OCI-LY1 (cell line): ENCODE data around the gene PI4KA.

ENCODE experiments used
- H2AFZ ChIP-seq: fragments of 200-600 bp; sonication (generic), shearing (Covaris generic); 2 replicates; pipeline ENCODE4 v1.6.0; 2014; ENCODE audit warnings: antibody characterized with exemption, mild to moderate bottlenecking, low read length
- H3F3A ChIP-seq: fragments of 200-600 bp; sonication (generic), shearing (Covaris generic); 2 replicates; pipeline ENCODE4 v1.6.0; 2014; ENCODE audit warnings: mild to moderate bottlenecking, antibody characterized with exemption, low read length, moderate library complexity; ENCODE audit not compliant: insufficient read depth
- H3K27ac ChIP-seq: fragments of 200-600 bp; sonication (generic); 2 replicates; pipeline ENCODE4 v1.5.1; 2014; ENCODE audit warnings: low read length, mixed run types, mild to moderate bottlenecking, low read depth; ENCODE audit not compliant: poor library complexity, severe bottlenecking
- H3K27me3 ChIP-seq: fragments of 200-600 bp; sonication (generic); 2 replicates; pipeline ENCODE4 v1.6.0; 2014; ENCODE audit warnings: antibody characterized with exemption, mild to moderate bottlenecking, low read length, moderate library complexity; ENCODE audit not compliant: insufficient read depth
- H3K36me3 ChIP-seq: fragments of 200-600 bp; sonication (generic); 2 replicates; pipeline ENCODE4 v1.6.1; 2014; ENCODE audit warnings: mild to moderate bottlenecking, antibody characterized with exemption, low read length, moderate library complexity, mixed read lengths; ENCODE audit not compliant: insufficient read depth
- H3K4me1 ChIP-seq: fragments of 200-600 bp; sonication (generic); 2 replicates; pipeline ENCODE4 v1.5.1; 2014; ENCODE audit warnings: mild to moderate bottlenecking, low read length, moderate library complexity; ENCODE audit not compliant: insufficient read depth, severe bottlenecking
- H3K4me2 ChIP-seq: fragments of 200-600 bp; sonication (generic), shearing (Covaris generic); 2 replicates; pipeline ENCODE4 v1.6.1; 2014; ENCODE audit warnings: low read length
- H3K4me3 ChIP-seq: fragments of 200-600 bp; sonication (generic); 2 replicates; pipeline ENCODE4 v1.5.1; 2014; ENCODE audit warnings: low read length, low read depth, mild to moderate bottlenecking, mixed read lengths; ENCODE audit not compliant: poor library complexity, severe bottlenecking
- H3K79me2 ChIP-seq: fragments of 200-600 bp; shearing (Covaris generic); 2 replicates; pipeline ENCODE4 v1.6.1; 2016; ENCODE audit warnings: mixed run types, low read length, mixed read lengths; ENCODE audit not compliant: insufficient read depth
- H3K9ac ChIP-seq: fragments of 200-600 bp; sonication (generic), shearing (Covaris generic); 2 replicates; pipeline ENCODE4 v1.6.1; 2014; ENCODE audit warnings: mild to moderate bottlenecking, low read length, mixed read lengths
- H3K9me2 ChIP-seq: fragments of 200-600 bp; sonication (generic), shearing (Covaris generic); 2 replicates; pipeline ENCODE4 v1.6.1; 2014; ENCODE audit warnings: low read depth, mild to moderate bottlenecking, low read length, mixed read lengths
- H3K9me3 ChIP-seq: fragments of 200-600 bp; shearing (Covaris generic); 2 replicates; pipeline ENCODE4 v1.6.1; 2014; ENCODE audit warnings: low read length, mixed read lengths
- H4K20me1 ChIP-seq: fragments of 200-600 bp; sonication (generic), shearing (Covaris generic); 2 replicates; pipeline ENCODE4 v1.6.0; 2016; ENCODE audit warnings: mild to moderate bottlenecking, low read length; ENCODE audit not compliant: insufficient read depth
- CTCF ChIP-seq: fragments of 200-600 bp; sonication (generic), shearing (Covaris generic); IDR thresholded peaks from 2 replicates; pipeline ENCODE4 v1.5.1; 2017; ENCODE audit warnings: mild to moderate bottlenecking, antibody characterized with exemption, low read length, moderate library complexity, mixed read lengths
- EZH2 ChIP-seq: fragments of 200-600 bp; sonication (generic), shearing (Covaris generic); IDR thresholded peaks from 2 replicates; pipeline ENCODE4 v1.8.0; 2017; ENCODE audit warnings: borderline replicate concordance, mixed run types, mild to moderate bottlenecking, antibody characterized with exemption, low read length, moderate library complexity, mixed read lengths

PI4KA gene

GRCh38 chr22:20793748-20794649, 64.6 kb downstream of the PI4KA start:
- no peak overlapping the region for H2AFZ ChIP-seq
- no peaks in the 10 kb centered on the region for H3K9me3 ChIP-seq
- no peak overlapping the region for H3K9ac ChIP-seq
- H3K4me2 ChIP-seq: no peak overlapping the region
- no peak overlapping the region for H3K27ac ChIP-seq
- H4K20me1 ChIP-seq: no peaks in the 10 kb centered on the region
- H3F3A ChIP-seq: no peaks in the 10 kb centered on the region
- H3K4me1 ChIP-seq: no peaks in the 10 kb centered on the region
- peaks cover 78% of the 10 kb centered on the region for H3K36me3 ChIP-seq
- no peaks in the 10 kb centered on the region for H3K27me3 ChIP-seq
- H3K4me3 ChIP-seq: no peak overlapping the region
- TF ChIP-seq EZH2 (no peak), CTCF (no peak)
- no peaks in the 10 kb centered on the region for H3K9me2 ChIP-seq
- H3K79me2 ChIP-seq: no peaks in the 10 kb centered on the region

GRCh38 chr22:20792966-20793728, 65.5 kb downstream of the PI4KA start:
- H3F3A ChIP-seq: no peaks in the 10 kb centered on the region
- no peaks in the 10 kb centered on the region for H4K20me1 ChIP-seq
- H2AFZ ChIP-seq: no peak overlapping the region
- no peaks in the 10 kb centered on the region for H3K4me1 ChIP-seq
- no peak overlapping the region for H3K4me2 ChIP-seq
- H3K9ac ChIP-seq: no peak overlapping the region
- no peaks in the 10 kb centered on the region for H3K27me3 ChIP-seq
- H3K9me2 ChIP-seq: no peaks in the 10 kb centered on the region
- H3K27ac ChIP-seq: no peak overlapping the region
- no peaks in the 10 kb centered on the region for H3K9me3 ChIP-seq
- no peaks in the 10 kb centered on the region for H3K79me2 ChIP-seq
- peaks cover 69% of the 10 kb centered on the region for H3K36me3 ChIP-seq
- H3K4me3 ChIP-seq: no peak overlapping the region
- TF ChIP-seq CTCF: no peak
- TF ChIP-seq EZH2: no peak

- H3K9me3 ChIP-seq: no peaks in the 10 kb centered on the region
- H3K4me3 ChIP-seq: no peak overlapping the region
- no peak overlapping the region for H3K4me2 ChIP-seq
- H3K36me3 ChIP-seq: peaks cover 69% of the 10 kb centered on the region
- no peaks in the 10 kb centered on the region for H3K79me2 ChIP-seq
- H3F3A ChIP-seq: no peaks in the 10 kb centered on the region
- no peaks in the 10 kb centered on the region for H3K4me1 ChIP-seq
- no peak overlapping the region for H2AFZ ChIP-seq
- H3K27ac ChIP-seq: no peak overlapping the region
- no peaks in the 10 kb centered on the region for H4K20me1 ChIP-seq
- TF ChIP-seq CTCF: no peak
- TF ChIP-seq EZH2: no peak
- H3K9me2 ChIP-seq: no peaks in the 10 kb centered on the region
- H3K9ac ChIP-seq: no peak overlapping the region
- no peaks in the 10 kb centered on the region for H3K27me3 ChIP-seq
These were observed 66.2 kb downstream of the PI4KA start for GRCh38 chr22:20792221-20792965.
